OCI-LY3 (cell line): Measurements from ENCODE around the gene DOCK1.

Experiments used
- H2AFZ ChIP-seq: fragments of 200-600, 300-600 bp; shearing (Covaris generic); 2 replicates; pipeline ENCODE4 v1.6.0; 2014; ENCODE audit warnings: antibody characterized with exemption, low read depth, low read length
- H3K27ac ChIP-seq: fragments of 200-600, 300-600 bp; sonication (generic); 2 replicates; pipeline ENCODE4 v1.5.1; 2014; ENCODE audit warnings: mild to moderate bottlenecking, low read length, moderate library complexity, mixed read lengths
- H3K27me3 ChIP-seq: fragments of 200-600, 300-600 bp; sonication (generic); 2 replicates; pipeline ENCODE4 v1.6.1; 2014; ENCODE audit warnings: low read depth, low read length, mixed read lengths
- H3K36me3 ChIP-seq: fragments of 200-600, 300-600 bp; sonication (generic); replicated peaks from 2 replicates; pipeline ENCODE3; 2014; ENCODE audit warnings: low read depth, low read length, mixed read lengths
- H3K4me1 ChIP-seq: fragments of 300-600, 200-600 bp; sonication (generic); 2 replicates; pipeline ENCODE4 v1.6.1; 2014; ENCODE audit warnings: low read length, mixed read lengths
- H3K4me2 ChIP-seq: fragments of 200-600, 300-600 bp; sonication (generic); 2 replicates; pipeline ENCODE4 v1.6.1; 2014; ENCODE audit warnings: low read length, mixed read lengths
- H3K4me3 ChIP-seq: fragments of 300-600, 200-600 bp; sonication (generic); 2 replicates; pipeline ENCODE4 v1.5.1; 2014; ENCODE audit warnings: antibody characterized with exemption, mild to moderate bottlenecking, low read length, moderate library complexity
- H3K79me2 ChIP-seq: fragments of 300-600, 200-600 bp; shearing (Covaris generic); 2 replicates; pipeline ENCODE4 v1.6.1; 2014; ENCODE audit warnings: mild to moderate bottlenecking, low read length, mixed read lengths
- H3K9ac ChIP-seq: fragments of 300-600, 200-600 bp; shearing (Covaris generic); 2 replicates; pipeline ENCODE4 v1.6.0; 2014; ENCODE audit warnings: mild to moderate bottlenecking, low read length, moderate library complexity
- H3K9me3 ChIP-seq: fragments of 200-600, 300-600 bp; shearing (Covaris generic); 2 replicates; pipeline ENCODE4 v1.6.1; 2014; ENCODE audit warnings: low read length, mixed read lengths; ENCODE audit not compliant: insufficient read depth
- H4K20me1 ChIP-seq: fragments of 200-600, 300-600 bp; sonication (generic); 2 replicates; pipeline ENCODE4 v1.6.1; 2016; ENCODE audit warnings: low read length, mixed read lengths; ENCODE audit not compliant: insufficient read depth
- CTCF ChIP-seq: fragments of 200-600, 300-600 bp; sonication (generic); IDR thresholded peaks from 2 replicates; pipeline ENCODE4 v1.5.1; 2014; ENCODE audit warnings: antibody characterized with exemption, low read length, low read depth
- EZH2phosphoT487 ChIP-seq: fragments of 200-600 bp; shearing (Covaris generic); IDR thresholded peaks from 2 replicates; pipeline ENCODE4 v1.6.1; 2018; ENCODE audit warnings: antibody characterized with exemption, mixed run types, low read depth

Gene DOCK1

GRCh38 chr10:127325506-127325905 is 420.3 kb downstream of the DOCK1 start:
- Histone ChIP-seq H3K79me2 (no peaks in the 10 kb centered on the region), H3K4me2 (no peak overlapping the region), H3K27me3 (no peaks in the 10 kb centered on the region), H3K9ac (no peak overlapping the region), H4K20me1 (no peaks in the 10 kb centered on the region), H3K27ac (no peak overlapping the region), H2AFZ (no peak overlapping the region), H3K36me3 (no peaks in the 10 kb centered on the region), H3K4me3 (no peak overlapping the region), H3K4me1 (no peaks in the 10 kb centered on the region), H3K9me3 (no peaks in the 10 kb centered on the region)
- TF ChIP-seq EZH2phosphoT487 (no peak), CTCF (no peak)

GRCh38 chr10:127326883-127327282 is 421.7 kb downstream of the DOCK1 start:
- Histone ChIP-seq H3K9me3 (no peaks in the 10 kb centered on the region), H3K9ac (no peak overlapping the region), H3K4me1 (no peaks in the 10 kb centered on the region), H3K79me2 (no peaks in the 10 kb centered on the region), H3K4me3 (no peak overlapping the region), H2AFZ (no peak overlapping the region), H4K20me1 (no peaks in the 10 kb centered on the region), H3K4me2 (no peak overlapping the region), H3K27me3 (no peaks in the 10 kb centered on the region), H3K36me3 (no peaks in the 10 kb centered on the region), H3K27ac (no peak overlapping the region)
- TF ChIP-seq CTCF (no peak), EZH2phosphoT487 (no peak)

GRCh38 chr10:127331696-127332095 is 426.5 kb downstream of the DOCK1 start:
- Histone ChIP-seq H3K9me3 (no peaks in the 10 kb centered on the region), H3K36me3 (no peaks in the 10 kb centered on the region), H3K79me2 (no peaks in the 10 kb centered on the region), H3K4me3 (no peak overlapping the region), H2AFZ (no peak overlapping the region), H4K20me1 (no peaks in the 10 kb centered on the region), H3K9ac (no peak overlapping the region), H3K27me3 (no peaks in the 10 kb centered on the region), H3K4me1 (no peaks in the 10 kb centered on the region), H3K27ac (no peak overlapping the region), H3K4me2 (no peak overlapping the region)
- TF ChIP-seq EZH2phosphoT487: no peak
- TF ChIP-seq CTCF: no peak

GRCh38 chr10:127332631-127333030 is 427.4 kb downstream of the DOCK1 start:
- Histone ChIP-seq H3K36me3 (no peaks in the 10 kb centered on the region), H3K9ac (no peak overlapping the region), H3K79me2 (no peaks in the 10 kb centered on the region), H3K4me2 (no peak overlapping the region), H3K27ac (no peak overlapping the region), H3K27me3 (no peaks in the 10 kb centered on the region), H3K9me3 (no peaks in the 10 kb centered on the region), H4K20me1 (no peaks in the 10 kb centered on the region), H3K4me1 (no peaks in the 10 kb centered on the region), H2AFZ (no peak overlapping the region), H3K4me3 (no peak overlapping the region)
- TF ChIP-seq CTCF (no peak), EZH2phosphoT487 (no peak)
